NCI-H82 (cell line): Measurements from ENCODE around the gene ZNF700.
"Not testable (repeated sequence)": the region's sequence is repeated elsewhere in the genome, so short reads cannot be mapped to it uniquely, and the experiment has no call there.

ENCODE experiments used
- DNase-seq: peaks from one replicate; lab custom pipeline; 2025; lab: John Stamatoyannopoulos, UW

The ZNF700 gene

GRCh38 chr19:11941361-11941887 is 16.5 kb downstream of the ZNF700 start:
- DNase-seq, result not testable (repeated sequence)

GRCh38 chr19:11942008-11942842 is 17.3 kb downstream of the ZNF700 start:
- DNase-seq, result no peak

DNA sequence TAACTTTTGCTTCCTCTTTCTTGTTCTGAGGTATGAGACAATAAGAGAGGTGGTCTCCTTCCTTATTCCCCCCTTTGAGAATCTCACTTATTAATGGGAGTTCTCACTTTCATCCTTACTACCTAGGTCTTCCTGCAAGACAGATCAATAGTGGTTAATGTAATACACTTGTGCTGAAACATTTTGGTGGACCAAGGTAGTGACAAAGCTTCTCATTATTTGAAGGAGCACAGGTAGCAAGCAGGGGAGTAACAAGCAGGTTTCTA is 17.9 kb downstream of the ZNF700 start:
- DNase-seq, result no peak

DNA sequence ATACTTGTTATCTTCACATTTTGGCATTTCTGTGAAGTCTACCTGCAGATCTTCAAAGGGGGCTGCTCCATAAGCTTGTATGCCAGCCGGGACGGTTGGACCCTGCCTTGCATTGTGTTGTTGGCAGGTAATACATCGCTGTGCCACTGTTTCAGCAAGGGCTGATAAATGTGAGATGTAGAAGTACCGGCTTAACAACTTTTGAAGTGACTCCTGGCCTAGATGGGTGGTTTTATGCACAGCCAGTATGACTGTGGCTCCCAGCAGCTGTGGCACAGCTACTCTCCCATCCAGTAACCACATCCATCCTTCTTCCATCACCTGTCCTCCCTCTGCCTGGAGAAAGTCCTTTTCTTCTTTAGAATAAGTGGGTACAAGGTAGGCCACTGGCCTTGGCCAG is 19.7 kb downstream of the ZNF700 start:
- DNase-seq, result no peak

GRCh38 chr19:11948646-11949045 is 23.7 kb downstream of the ZNF700 start:
- no peak for DNase-seq

- DNase-seq, result no peak
These were observed 24.3 kb downstream of the ZNF700 start for GRCh38 chr19:11949201-11949600.

DNA sequence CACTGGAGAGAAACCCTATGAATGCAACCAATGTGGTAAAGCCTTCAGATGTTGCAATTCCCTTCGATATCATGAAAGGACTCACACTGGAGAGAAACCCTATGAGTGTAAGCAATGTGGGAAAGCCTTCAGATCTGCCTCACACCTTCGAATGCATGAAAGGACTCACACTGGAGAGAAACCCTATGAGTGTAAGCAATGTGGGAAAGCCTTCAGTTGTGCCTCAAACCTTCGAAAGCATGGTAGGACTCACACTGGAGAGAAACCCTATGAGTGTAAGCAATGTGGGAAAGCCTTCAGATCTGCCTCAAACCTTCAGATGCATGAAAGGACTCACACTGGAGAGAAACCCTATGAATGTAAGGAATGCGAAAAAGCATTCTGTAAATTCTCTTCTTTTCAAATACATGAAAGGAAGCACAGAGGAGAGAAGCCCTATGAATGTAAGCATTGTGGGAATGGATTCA is 24.7 kb downstream of the ZNF700 start:
- DNase-seq, result not testable (repeated sequence)

DNA sequence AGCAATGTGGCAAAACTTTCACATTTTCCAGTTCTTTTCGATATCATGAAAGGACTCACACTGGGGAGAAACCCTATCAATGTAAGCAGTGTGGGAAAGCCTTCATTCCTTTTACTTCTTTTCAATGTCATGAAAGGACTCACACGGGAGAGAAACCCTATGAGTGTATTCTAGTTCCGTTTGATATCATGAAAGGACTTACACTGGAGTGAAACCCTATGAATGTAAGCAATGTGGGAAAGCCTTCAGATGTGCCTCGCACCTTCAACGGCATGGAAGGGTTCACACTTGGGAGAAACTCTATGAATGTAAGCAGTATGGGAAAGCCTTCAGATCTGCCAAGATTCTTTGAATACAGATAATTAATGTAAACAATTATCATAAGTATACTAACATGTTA is 25.4 kb downstream of the ZNF700 start:
- no peak for DNase-seq

DNA sequence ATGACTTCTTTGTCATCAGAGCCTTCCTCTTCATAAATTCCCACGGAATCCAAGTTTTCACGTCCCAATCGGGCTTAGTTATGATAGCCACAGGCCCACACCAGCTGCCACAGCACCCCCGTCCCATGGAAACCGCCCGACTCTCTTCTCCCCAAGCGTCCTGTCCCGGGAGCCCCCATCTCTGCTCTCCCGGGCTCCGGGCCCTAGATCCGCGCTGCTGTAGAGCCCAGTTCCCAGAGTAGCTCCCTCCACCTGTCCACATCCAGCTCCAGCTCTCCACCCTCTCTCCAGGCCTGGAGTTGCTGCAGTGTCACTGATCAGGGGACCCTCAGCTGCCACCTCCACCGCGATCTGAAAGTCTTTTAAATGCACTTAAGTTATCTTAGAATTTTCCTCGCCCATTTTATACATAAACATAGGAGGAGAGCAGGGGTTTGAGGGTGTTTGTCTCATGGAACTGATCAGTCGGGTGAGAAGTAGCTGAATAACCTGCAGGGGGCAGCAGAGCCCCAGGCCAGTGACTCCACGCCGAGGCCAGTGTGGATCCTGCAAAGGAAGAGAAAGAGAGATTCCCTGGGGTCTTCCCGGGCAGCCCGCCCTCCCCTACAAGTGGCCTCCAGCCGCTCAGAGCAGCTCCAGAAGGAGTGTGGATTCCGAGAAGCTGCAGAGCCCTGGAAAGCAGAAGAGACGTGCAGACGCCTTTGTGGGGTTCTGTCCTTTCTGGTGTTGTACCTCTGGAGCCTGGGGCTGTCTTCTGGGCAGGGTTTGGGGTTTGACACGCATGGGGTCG is 38.9 kb downstream of the ZNF700 start:
- DNase-seq, result peak; percentile 79

DNA sequence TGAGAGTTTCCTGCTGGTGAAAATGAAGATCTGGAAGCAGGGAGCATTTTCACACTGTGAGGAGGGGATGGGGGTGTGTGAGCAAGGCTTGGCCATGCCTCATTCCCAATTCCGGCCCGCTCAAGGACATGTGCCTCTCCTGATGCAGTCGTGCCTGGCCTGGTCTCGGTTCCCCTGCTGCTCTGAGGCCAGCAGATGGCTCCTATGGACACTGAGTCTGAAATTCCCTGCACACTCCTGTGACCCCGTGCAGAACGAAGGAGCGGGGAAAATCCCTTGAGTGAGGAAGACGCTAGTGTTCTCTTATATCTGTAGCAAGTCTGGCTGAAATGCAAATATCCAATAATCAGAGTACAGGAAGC is 39.6 kb downstream of the ZNF700 start:
- DNase-seq, result no peak

DNA sequence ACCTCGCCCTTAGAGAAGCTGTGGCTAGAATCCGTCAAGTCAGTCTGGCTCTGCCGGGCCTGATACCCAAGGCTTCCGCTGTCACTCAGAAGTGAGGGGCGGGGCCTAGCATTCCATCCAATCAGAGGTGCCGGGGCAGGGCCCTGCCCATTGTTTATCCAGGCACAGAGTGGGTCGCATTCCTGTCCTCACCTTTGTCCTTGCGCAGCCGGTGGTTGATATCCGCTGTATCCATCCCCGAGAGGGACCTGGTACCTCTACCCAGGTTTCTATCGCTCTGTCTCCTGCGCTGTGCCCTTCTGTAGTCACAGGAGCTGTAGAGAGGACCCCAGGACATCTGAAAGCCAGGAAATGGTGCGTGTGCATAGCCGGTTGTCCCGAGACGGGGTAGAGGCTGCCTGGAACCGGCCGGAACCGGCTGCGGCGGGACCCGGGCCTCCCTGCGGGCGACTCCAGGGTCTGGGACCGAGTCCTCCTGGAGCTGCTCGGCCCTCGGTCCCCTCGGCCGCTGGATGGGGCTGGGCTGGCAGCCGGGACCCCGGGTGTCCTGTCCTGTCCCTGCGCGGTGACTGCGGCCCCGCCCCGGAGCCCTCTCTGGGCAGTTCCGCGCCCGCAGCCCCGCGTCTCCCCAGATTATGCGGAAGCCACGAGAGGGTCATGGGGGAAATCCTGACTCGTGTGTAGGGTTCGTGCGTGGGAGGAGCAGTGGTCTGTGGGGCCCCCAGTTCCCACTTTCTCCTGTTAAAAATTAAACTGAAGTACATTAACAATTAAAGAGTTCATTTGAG is 40.1 kb downstream of the ZNF700 start, which contains the start of gene ZNF763:
ZNF763 (plus strand) TSS at position 183 of the 788 bp plus-strand sequence; CDS start at position 352, 169 bp downstream.
- peak; percentile 82 for DNase-seq

- no peak for DNase-seq
These were observed 45.3 kb downstream of the ZNF700 start for GRCh38 chr19:11970174-11970573.

DNA sequence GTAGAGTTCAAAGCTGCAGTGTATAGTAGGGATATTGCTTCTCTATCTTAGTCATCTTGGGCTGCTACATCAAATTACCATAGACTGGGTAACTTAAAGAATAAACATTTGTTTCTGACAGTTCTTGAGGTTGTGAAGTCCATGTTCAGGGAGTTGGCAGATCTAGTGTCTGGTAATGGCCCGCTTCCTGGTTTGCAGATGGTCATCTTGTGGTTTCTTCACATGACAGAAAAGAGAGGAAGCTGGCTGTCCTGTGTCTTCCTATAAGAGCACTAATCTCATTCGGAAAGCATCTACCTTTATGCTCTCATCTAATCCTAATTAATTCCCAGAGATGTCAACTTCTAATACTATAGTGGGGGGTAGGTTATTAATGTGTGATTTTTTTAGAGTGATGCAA is 46.1 kb downstream of the ZNF700 start:
- no peak for DNase-seq

DNA sequence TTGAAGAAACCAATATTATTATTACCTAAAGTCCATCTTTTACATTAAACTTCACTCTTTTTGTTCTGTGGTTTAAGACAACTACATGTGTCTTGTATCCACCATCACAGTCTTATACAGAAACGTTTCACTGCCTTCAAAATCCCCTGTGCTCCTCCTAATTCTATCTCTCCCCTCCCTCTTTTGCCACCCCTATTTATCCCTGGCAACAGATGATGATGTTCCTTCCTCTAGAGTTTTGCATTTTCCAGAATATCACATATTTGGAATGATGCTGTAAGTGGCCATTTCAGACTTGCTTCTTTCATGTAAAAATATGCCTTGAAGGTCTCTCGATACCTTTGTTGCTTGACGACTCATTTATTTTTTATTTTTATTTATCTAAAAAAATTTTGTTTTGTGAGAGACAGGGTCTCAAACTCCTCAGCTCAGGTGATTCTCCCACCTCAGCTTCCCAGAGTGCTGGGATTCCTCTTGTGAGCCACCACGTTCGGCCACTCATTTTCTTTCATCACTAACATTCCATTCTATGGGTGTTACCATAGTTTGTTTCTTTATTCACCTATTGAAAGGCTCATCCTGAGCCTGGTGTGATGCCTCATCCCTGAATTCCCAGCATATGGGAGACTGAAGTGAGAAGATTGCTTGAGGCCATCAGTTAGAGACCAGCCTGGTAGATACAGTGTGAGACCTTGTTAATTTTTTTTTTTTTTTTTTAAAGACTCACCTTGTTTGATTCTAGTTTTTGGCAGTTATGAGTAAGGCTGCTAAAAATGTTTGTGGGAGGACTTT is 48.3 kb downstream of the ZNF700 start:
- no peak for DNase-seq

- DNase-seq, result no peak
These were observed 53.7 kb downstream of the ZNF700 start for GRCh38 chr19:11978492-11979100.

DNA sequence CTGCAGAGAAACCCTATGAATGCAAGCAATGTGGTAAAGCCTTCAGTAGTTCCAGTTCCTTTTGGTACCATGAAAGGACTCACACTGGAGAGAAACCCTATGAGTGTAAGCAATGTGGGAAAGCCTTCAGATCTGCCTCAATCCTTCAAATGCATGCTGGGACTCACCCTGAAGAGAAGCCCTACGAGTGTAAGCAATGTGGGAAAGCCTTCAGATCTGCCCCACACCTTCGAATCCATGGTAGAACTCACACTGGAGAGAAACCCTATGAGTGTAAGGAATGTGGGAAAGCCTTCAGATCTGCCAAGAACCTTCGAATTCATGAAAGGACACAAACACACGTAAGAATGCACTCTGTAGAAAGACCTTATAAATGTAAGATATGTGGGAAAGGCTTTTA is 54.6 kb downstream of the ZNF700 start:
- DNase-seq, result no peak

DNA sequence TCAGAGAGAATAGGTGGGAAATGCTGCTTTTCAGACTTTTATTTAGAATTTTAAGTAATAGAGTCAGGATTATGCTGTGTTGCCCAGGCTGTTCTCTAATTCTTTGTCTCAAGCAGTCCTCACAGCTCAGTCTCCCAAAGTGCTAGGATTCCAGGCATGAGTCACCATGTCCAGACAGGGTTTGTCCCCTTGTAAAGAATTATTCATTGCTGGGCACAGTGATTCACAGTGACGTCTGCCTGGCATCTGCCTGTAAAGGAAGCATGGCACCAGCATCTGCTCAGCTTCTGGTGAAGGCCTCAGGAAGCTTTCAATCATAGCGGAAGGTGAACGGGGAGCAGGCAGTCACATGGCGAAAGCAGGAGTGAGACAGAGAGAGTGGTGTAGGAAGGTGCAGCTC is 57.6 kb downstream of the ZNF700 start:
- no peak for DNase-seq

DNA sequence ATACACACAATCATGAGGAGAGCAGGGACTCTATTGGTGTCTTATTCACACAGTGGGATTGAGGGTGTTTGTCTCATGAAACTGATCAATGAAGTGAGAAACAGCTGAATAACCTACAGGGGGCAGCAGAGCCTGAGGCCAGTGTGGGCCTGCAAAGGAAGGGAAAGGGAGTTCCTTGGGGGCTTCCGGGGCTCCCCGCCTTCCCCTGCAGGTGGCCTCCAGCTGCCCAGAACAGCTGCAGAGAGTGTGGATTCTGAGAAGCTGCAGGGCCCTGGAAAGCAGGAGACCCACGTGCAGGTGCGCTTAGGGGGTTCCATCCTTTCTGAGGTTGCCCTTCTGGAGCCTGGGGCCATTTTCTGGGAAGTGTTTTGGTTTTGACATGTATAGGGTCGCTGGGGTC is 60.1 kb downstream of the ZNF700 start:
- peak; percentile 43 for DNase-seq

- DNase-seq, result no peak
These were observed 61.8 kb downstream of the ZNF700 start for GRCh38 chr19:11986754-11987153.

GRCh38 chr19:11987405-11988281 is 62.7 kb downstream of the ZNF700 start:
- DNase-seq, result peak; percentile 97
